ENCODE results near the gene PSMC3.

The PSMC3 gene

GRCh38 chr11:47443028-47443700 lies 16.9 kb upstream of the PSMC3 start:
- DNase-seq (ENCODE audit: low read depth), result no peak

GRCh38 chr11:47442514-47442913 lies 16.3 kb upstream of the PSMC3 start:
- no peak for DNase-seq (ENCODE audit: low read depth)

- no peak for DNase-seq (ENCODE audit: low read depth)
Measured at GRCh38 chr11:47441421-47441820, 15.2 kb upstream of the PSMC3 start.

GRCh38 chr11:47440054-47440476 lies 13.8 kb upstream of the PSMC3 start:
- DNase-seq (ENCODE audit: low read depth), result no peak

- DNase-seq (ENCODE audit: low read depth), result no peak
Measured at GRCh38 chr11:47438721-47439120, 12.5 kb upstream of the PSMC3 start.

GRCh38 chr11:47437746-47438418 lies 11.6 kb upstream of the PSMC3 start:
- peak; percentile 31 for DNase-seq (ENCODE audit: low read depth)

- no peak for DNase-seq (ENCODE audit: low read depth)
Measured at GRCh38 chr11:47437218-47437745, 11.0 kb upstream of the PSMC3 start.

GRCh38 chr11:47436726-47437125 lies 10.5 kb upstream of the PSMC3 start:
- DNase-seq (ENCODE audit: low read depth), result no peak

GRCh38 chr11:47435687-47436086 lies 9.4 kb upstream of the PSMC3 start:
- no peak for DNase-seq (ENCODE audit: low read depth)

GRCh38 chr11:47434011-47434786 lies 8.0 kb upstream of the PSMC3 start:
- peak; percentile 88 for DNase-seq (ENCODE audit: low read depth)

- no peak for DNase-seq (ENCODE audit: low read depth)
Measured at GRCh38 chr11:47433157-47433556, 6.9 kb upstream of the PSMC3 start.

GRCh38 chr11:47431356-47432083 lies 5.3 kb upstream of the PSMC3 start:
- no peak for DNase-seq (ENCODE audit: low read depth)

- DNase-seq (ENCODE audit: low read depth), result no peak
Measured at GRCh38 chr11:47430524-47430923, 4.3 kb upstream of the PSMC3 start.

GRCh38 chr11:47425611-47426010 lies 628 bp downstream of the PSMC3 start:
- DNase-seq (ENCODE audit: low read depth), result no peak

GRCh38 chr11:47418454-47419259 lies 7.6 kb downstream of the PSMC3 start:
- no peak for DNase-seq (ENCODE audit: low read depth)

- DNase-seq (ENCODE audit: low read depth), result no peak
Measured at GRCh38 chr11:47417712-47418111, 8.5 kb downstream of the PSMC3 start.

GRCh38 chr11:47415949-47416472 lies 10.2 kb downstream of the PSMC3 start:
- peak; percentile 91 for DNase-seq (ENCODE audit: low read depth)

GRCh38 chr11:47415091-47415854 lies 11.0 kb downstream of the PSMC3 start:
- no peak for DNase-seq (ENCODE audit: low read depth)

GRCh38 chr11:47414685-47415070 lies 11.6 kb downstream of the PSMC3 start:
- no peak for DNase-seq (ENCODE audit: low read depth)
